Measurements from ENCODE around the gene KNTC1.
"Not testable (repeated sequence)": the region's sequence is repeated elsewhere in the genome, so short reads cannot be mapped to it uniquely, and the experiment has no call there.

The KNTC1 gene, protein sequence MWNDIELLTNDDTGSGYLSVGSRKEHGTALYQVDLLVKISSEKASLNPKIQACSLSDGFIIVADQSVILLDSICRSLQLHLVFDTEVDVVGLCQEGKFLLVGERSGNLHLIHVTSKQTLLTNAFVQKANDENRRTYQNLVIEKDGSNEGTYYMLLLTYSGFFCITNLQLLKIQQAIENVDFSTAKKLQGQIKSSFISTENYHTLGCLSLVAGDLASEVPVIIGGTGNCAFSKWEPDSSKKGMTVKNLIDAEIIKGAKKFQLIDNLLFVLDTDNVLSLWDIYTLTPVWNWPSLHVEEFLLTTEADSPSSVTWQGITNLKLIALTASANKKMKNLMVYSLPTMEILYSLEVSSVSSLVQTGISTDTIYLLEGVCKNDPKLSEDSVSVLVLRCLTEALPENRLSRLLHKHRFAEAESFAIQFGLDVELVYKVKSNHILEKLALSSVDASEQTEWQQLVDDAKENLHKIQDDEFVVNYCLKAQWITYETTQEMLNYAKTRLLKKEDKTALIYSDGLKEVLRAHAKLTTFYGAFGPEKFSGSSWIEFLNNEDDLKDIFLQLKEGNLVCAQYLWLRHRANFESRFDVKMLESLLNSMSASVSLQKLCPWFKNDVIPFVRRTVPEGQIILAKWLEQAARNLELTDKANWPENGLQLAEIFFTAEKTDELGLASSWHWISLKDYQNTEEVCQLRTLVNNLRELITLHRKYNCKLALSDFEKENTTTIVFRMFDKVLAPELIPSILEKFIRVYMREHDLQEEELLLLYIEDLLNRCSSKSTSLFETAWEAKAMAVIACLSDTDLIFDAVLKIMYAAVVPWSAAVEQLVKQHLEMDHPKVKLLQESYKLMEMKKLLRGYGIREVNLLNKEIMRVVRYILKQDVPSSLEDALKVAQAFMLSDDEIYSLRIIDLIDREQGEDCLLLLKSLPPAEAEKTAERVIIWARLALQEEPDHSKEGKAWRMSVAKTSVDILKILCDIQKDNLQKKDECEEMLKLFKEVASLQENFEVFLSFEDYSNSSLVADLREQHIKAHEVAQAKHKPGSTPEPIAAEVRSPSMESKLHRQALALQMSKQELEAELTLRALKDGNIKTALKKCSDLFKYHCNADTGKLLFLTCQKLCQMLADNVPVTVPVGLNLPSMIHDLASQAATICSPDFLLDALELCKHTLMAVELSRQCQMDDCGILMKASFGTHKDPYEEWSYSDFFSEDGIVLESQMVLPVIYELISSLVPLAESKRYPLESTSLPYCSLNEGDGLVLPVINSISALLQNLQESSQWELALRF (N-terminal part only)

DNA sequence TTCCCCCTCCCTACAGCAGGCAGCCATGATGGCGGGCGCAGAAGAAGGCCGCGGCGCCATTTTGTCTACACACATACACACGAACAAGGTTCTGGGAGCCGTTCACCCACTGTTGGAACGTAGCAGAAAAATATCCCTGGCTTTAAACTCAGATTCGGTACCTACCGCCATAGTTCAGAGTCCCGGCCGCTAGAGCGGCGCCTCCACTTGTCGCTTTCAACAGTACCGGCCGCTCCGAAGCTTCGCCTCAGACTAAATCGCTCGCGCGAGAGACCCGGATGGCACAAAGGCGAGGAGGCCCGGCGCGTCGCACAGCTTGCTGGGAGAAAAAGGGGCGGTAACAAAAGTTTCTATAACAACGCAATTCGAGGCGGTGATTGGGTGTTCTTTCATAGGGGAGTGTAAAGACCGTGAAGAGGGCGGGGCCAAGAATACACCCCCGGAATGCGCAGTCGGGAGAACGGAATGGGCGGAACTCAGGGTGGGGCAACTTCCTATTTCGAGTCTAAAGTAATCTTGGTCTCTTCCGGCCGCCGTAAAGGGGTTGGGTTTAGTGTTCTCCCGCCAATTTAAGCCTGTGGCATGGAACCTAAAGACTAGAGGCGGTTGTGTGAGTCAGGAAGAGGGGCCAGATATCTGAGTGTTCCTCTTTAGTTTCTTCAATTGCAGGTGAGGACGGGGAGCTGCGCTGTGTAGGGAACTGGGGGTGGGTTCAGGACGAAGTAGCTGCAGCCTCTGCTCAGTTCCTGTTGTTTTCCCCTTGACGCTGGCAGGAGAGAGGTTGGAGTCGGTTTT, at the start of gene KNTC1, which contains the start of gene RSRC2:
Gene KNTC1 (plus strand): TSS at position 567 of the 795 bp plus-strand sequence. CDS start 2,815 bp downstream, outside the sequence.
Gene RSRC2 (minus strand): TSS at position 254 of the 795 bp plus-strand sequence. CDS start 83 bp downstream, at position 171.
- DNase-seq (ENCODE audit: low spot score): peak; percentile 100

DNA sequence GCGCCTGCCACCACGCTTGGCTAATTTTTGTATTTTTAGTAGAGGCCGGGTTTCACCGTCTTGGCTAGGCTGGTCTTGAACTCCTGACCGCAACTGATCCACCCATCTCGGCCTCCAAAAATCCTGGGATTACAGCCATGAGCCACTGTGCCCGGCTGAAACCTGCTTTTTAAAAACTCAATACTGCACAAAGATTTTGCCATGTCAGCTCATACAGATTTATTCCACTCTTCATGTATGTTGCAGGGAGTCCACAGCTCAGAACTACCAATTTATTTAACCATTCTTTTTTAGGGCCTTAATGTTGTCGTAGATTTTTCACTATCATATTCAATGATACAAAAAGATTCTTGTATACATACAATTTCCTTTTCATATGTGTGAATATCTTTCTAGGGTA, 46.3 kb upstream of the KNTC1 start:
- DNase-seq (ENCODE audit: low spot score): no peak

- no peak for DNase-seq (ENCODE audit: low spot score)
These were observed 45.2 kb upstream of the KNTC1 start for GRCh38 chr12:122481861-122482260.

DNA sequence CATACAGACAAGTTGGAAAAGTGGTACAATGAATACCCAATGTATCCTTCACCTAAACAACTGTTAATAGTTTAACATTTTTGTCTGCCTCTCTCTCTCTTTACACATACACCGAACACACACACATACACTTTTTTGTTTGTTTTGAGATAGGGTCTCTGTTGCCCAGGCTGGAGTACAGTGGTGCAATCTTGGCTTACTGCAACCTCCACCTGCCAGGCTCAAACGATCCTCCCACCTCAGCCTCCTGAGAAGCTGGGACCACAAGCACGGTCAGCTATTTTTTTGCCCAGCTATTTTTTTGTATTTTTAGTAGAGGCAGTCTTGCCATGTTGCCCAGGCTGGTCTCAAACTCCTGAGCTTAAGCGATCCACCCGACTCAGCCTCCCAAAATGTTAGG, 43.1 kb upstream of the KNTC1 start:
- DNase-seq (ENCODE audit: low spot score): no peak

DNA sequence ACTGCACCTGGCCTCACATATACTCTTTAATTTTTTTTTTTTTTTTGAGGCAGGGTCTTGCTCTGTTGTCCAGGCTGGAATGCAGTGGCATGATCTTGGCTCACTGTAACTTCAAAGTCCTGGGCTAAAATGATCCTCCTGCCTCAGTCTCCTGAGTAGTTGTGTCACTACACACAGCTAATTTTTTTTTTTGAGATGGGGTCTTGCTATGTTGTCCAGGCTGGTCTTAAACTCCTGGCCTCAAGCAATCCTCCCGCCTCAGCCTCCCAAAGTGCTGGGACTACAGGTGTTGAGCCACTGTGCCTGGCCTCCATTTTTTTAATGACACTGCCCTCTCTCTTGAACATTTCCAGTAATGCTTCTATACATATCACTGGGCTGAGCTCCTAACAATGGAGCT, 42.7 kb upstream of the KNTC1 start:
- not testable (repeated sequence) for DNase-seq (ENCODE audit: low spot score)

DNA sequence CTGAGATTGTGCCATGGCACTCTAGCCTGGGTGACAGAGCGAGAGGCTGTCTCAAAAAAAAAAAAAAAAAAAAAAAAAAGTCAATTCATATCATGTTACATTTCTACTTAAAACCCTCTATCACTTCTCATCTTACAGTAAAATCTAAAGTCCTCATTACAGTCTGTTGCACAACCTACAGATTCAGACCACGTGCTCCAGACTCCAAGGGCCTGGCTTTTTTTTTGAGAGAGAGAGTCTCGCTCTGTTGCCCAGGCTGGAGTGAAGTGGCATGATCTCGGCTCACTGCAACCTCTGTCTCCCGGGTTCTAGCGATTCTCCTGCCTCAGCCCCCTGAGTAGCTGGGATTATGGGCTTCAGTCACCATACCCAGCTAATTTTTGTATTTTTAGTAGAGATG, 40.7 kb upstream of the KNTC1 start:
- not testable (repeated sequence) for DNase-seq (ENCODE audit: low spot score)

DNA sequence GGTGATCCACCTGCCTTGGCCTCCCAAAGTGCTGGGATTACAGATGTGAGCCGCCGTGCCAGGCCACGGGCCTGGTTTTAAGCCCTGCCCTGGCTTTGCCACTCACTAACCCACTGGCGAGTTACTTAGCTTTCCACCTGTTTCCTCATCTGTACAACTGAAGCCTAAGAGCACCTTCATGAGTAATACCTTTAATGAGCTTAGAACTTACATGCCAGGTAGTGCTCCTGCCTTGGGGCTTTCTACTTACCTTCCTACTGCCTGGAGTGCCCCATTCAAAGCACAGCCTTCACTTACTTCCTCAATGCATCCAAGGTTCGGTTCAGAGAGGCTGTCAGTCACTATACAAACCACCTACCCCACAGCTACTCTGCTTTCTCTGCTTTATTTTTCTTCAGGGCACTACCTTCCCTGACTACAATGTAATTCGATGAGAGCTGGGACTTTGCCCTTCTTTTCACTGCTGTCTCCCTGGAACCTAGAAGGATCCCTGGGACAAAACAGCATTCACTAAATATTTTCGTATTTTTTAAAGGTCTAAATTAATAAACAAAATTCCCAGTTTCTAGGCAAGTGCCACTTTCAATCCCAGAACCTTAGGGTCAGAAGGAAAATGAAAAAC, 40.1 kb upstream of the KNTC1 start:
- DNase-seq (ENCODE audit: low spot score): no peak

DNA sequence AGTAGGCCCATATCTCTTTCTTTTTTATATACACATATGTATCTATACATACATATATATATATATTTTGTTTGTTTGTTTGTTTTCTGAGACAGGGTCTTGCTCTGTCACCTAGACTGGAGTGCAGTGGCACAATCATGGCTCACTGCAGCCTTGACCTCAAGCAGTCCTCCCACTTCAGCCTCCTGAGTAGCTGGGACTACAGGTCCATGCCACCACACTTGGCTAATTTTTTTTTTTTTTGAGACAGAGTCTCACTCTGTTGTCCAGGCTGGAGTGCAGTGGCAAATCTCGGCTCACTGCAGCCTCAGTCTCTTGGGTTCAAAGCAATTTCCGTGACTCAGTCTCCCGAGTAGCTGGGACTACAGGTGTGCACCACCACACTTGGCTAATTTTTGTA, 39.2 kb upstream of the KNTC1 start:
- DNase-seq (ENCODE audit: low spot score): not testable (repeated sequence)

- DNase-seq (ENCODE audit: low spot score): no peak
These were observed 38.0 kb upstream of the KNTC1 start for GRCh38 chr12:122489038-122489437.

DNA sequence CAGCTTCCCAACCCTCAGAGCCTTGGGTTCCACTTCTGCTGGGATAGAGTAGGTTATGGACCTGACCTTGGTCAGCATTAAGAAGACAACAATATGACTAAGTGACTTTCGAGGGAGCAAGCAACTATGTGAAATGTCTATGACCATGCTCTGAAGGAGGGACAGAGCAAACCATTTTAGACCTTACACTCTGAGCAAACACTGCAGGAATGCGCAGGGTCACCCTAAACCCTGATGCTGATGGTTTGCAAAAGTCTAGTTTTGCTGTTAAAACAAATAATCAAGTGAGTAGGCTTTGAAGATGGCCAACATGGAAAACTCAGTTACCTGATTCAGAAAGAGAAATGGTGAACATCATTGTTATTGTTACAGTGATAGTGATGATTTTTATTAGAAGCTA, 35.1 kb upstream of the KNTC1 start:
- no peak for DNase-seq (ENCODE audit: low spot score)

GRCh38 chr12:122493222-122493621, 33.8 kb upstream of the KNTC1 start:
- DNase-seq (ENCODE audit: low spot score): not testable (repeated sequence)

GRCh38 chr12:122495258-122495657, 31.8 kb upstream of the KNTC1 start:
- DNase-seq (ENCODE audit: low spot score): no peak

DNA sequence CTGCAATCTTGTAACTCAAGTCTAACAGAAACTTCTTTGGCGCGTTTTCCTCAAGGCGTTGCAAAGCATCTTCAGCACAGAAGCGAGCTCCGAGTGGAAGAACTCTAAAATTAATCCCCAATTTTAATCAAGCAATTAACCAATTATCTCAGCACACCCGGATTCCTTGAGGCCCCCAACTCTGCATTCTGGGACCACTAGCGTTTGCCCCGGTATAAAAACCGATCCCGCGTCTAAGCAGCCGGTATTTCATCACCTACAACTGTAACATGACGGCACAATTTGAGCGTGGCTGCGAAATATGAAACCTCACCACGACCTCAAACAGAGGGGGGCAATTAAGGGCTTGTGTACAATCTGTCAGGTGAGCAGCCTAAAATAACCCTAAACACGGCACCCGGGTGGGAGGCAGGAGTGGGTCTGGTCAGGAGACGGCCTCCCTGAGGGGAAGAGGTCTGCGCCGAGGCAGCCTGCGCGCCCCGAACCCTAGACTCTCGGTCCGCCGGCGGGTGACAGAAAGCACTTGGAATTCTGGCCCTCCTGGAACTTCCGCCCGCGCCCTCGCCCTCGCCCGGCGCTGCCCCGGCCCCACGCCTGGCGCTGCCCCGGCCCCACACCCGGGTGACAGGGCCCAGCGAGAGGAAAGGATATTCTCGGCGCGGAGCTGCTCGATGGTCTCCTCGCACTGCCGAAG, 26.9 kb upstream of the KNTC1 start:
- DNase-seq (ENCODE audit: low spot score): no peak

DNA sequence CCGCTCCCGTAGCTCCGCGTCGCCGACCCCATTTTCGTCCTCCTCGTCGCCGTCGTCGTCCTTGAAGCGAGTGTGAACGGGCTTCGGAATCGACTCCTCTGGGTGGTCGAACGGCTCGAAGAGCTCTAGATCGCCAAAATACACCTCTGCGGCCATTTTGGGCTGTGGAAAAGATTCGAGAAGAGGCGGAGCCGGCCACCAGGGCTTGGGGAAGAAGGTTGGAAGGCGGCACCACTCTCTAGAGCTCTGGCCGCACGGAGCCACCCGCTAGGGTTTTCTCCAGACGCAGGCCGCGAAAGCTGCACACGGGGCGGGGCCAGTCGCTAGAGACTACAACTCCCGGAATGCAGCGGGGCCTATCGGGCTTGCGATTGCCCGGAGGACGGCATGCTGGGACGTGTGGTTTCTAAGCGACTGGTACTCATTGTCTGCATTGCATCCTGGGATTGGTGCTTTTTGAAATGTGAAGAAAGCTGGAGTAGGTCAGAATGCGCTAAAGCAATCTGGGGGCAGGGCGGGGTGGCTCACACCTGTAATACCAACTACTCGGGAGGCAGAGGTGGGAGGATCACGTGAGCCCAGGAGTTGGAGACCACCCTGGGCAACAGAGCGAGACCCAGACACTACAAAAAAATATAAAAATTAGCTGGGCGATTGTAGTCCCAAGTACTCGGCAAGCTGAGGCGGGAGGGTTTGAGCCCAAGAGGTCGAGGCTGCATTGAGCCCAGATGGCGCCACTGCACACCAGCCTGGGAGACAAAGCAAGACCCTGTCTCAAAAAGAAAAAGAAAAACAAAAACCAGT, 26.2 kb upstream of the KNTC1 start, which contains the start of gene ZCCHC8:
Gene ZCCHC8 (minus strand): TSS at position 248 of the 804 bp plus-strand sequence. CDS start 92 bp downstream, at position 156.
- peak; percentile 97 for DNase-seq (ENCODE audit: low spot score)

GRCh38 chr12:122501489-122501989, 25.5 kb upstream of the KNTC1 start:
- no peak for DNase-seq (ENCODE audit: low spot score)

- no peak for DNase-seq (ENCODE audit: low spot score)
These were observed 23.8 kb upstream of the KNTC1 start for GRCh38 chr12:122503147-122503751.

- no peak for DNase-seq (ENCODE audit: low spot score)
These were observed 23.1 kb upstream of the KNTC1 start for GRCh38 chr12:122503783-122504590.

All from putamen (tissue), 1 donor.